GM23338 (cell line): ENCODE measurements around the gene EP400.

Experiments
- TF ChIP-seq, protein P1 (sequence below), 2 experiments: fragments of 200-600 bp in 1 of 2; sonication (generic) in 1 of 2; conservative IDR thresholded peaks; 2 replicates each; pipeline versions ENCODE4 v1.5.1 to v1.6.1; 2016 to 2017; ENCODE audit warnings: antibody characterized with exemption in 2 of 2, low read depth in 2 of 2, mild to moderate bottlenecking in 2 of 2, moderate library complexity in 1 of 2
- TF ChIP-seq, protein P2 (sequence below): IDR thresholded peaks from 2 replicates; pipeline ENCODE4 v1.6.1; 2016; ENCODE audit warnings: antibody characterized with exemption

GRCh38 chr12:132094269-132094891 is 144.6 kb downstream of the EP400 start:
- TF ChIP-seq, protein P1, sequence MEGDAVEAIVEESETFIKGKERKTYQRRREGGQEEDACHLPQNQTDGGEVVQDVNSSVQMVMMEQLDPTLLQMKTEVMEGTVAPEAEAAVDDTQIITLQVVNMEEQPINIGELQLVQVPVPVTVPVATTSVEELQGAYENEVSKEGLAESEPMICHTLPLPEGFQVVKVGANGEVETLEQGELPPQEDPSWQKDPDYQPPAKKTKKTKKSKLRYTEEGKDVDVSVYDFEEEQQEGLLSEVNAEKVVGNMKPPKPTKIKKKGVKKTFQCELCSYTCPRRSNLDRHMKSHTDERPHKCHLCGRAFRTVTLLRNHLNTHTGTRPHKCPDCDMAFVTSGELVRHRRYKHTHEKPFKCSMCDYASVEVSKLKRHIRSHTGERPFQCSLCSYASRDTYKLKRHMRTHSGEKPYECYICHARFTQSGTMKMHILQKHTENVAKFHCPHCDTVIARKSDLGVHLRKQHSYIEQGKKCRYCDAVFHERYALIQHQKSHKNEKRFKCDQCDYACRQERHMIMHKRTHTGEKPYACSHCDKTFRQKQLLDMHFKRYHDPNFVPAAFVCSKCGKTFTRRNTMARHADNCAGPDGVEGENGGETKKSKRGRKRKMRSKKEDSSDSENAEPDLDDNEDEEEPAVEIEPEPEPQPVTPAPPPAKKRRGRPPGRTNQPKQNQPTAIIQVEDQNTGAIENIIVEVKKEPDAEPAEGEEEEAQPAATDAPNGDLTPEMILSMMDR (conservative IDR thresholded peaks at IDR 0.05; ENCODE audit: low read depth in 2 of 2): no peak
- TF ChIP-seq, protein P2, sequence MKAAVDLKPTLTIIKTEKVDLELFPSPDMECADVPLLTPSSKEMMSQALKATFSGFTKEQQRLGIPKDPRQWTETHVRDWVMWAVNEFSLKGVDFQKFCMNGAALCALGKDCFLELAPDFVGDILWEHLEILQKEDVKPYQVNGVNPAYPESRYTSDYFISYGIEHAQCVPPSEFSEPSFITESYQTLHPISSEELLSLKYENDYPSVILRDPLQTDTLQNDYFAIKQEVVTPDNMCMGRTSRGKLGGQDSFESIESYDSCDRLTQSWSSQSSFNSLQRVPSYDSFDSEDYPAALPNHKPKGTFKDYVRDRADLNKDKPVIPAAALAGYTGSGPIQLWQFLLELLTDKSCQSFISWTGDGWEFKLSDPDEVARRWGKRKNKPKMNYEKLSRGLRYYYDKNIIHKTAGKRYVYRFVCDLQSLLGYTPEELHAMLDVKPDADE: no peak
